Panc1 (cell line): ENCODE results near the gene CENPP.

Experiments
- CTCF ChIP-seq: fragments of 450-650 bp; IDR thresholded peaks from 2 replicates; pipeline ENCODE4 v1.5.1; 2017; ENCODE audit warnings: mild to moderate bottlenecking
- POLR2AphosphoS5 ChIP-seq: IDR thresholded peaks from 2 replicates; pipeline ENCODE4 v1.6.1; 2012; ENCODE audit warnings: mild to moderate bottlenecking, low read depth, low read length, moderate library complexity
- REST ChIP-seq, 2 experiments: IDR thresholded peaks; 2 replicates each; pipeline ENCODE4 v1.6.1; 2011 to 2012; ENCODE audit warnings: low read depth in 2 of 2, control low read depth in 1 of 2, low read length in 1 of 2, mild to moderate bottlenecking in 1 of 2, moderate library complexity in 1 of 2; ENCODE audit not compliant: insufficient read depth in 1 of 2
- SIN3A ChIP-seq: IDR thresholded peaks from 2 replicates; pipeline ENCODE4 v1.6.1; 2012; ENCODE audit warnings: low read depth, mild to moderate bottlenecking, low read length, moderate library complexity, borderline replicate concordance; ENCODE audit not compliant: insufficient read depth
- TCF7L2 ChIP-seq: IDR thresholded peaks from 2 replicates; pipeline ENCODE4 v1.6.1; 2011; ENCODE audit warnings: mild to moderate bottlenecking, low read depth, low read length, inconsistent platforms

DNA sequence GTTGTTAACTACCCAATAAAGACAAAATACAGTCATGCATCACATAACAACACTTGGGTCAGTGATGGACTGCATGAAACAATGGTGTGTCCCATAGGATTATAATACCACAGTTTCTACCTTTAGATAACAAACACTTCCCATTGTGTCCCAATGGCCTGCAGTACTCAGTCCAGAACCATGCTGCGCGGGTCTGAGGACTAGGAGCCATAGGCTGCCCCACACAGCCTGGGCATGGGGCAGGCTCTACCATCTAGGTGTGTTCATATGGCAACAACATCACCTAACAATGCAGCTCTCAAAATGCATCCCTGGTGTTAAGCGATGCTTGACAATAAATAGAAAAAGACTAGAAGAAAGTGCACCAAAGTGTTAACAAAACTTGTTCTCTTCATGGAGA, 337.4 kb downstream of the CENPP start:
- no peak for TF ChIP-seq CTCF
- TF ChIP-seq SIN3A, result no peak
- TF ChIP-seq POLR2AphosphoS5, result no peak
- TF ChIP-seq REST (IDR thresholded peaks at IDR 0.05; ENCODE audit: insufficient read depth in 1 of 2, low read depth in 2 of 2, low read length in 1 of 2), result no peak
- no peak for TF ChIP-seq TCF7L2
